Kidney tubule cell (primary cell): Measurements from ENCODE around the gene GPR26.
A peak's percentile ranks its signal among the peaks of the same experiment; 100 is the strongest.

Experiments
- DNase-seq: peaks from one replicate; pipeline ENCODE4 v3.0.0-alpha.2; 2018; ENCODE audit warnings: low spot score

GPR26 gene

GRCh38 chr10:123645615-123646014, 20.5 kb upstream of the GPR26 start:
- DNase-seq, result no peak

GRCh38 chr10:123648595-123648994, 17.6 kb upstream of the GPR26 start:
- no peak for DNase-seq

- no peak for DNase-seq
Measured at GRCh38 chr10:123649676-123650075, 16.5 kb upstream of the GPR26 start.

- DNase-seq, result no peak
Measured at GRCh38 chr10:123651421-123652047, 14.6 kb upstream of the GPR26 start.

GRCh38 chr10:123655751-123656150, 10.4 kb upstream of the GPR26 start:
- no peak for DNase-seq

GRCh38 chr10:123663522-123663921, 2.6 kb upstream of the GPR26 start:
- DNase-seq, result no peak

GRCh38 chr10:123665491-123666286, 466 bp upstream of the GPR26 start:
- peak; percentile 40 for DNase-seq

- peak; percentile 20 for DNase-seq
Measured at GRCh38 chr10:123669886-123670285, 3.7 kb downstream of the GPR26 start.

- no peak for DNase-seq
Measured at GRCh38 chr10:123673198-123673597, 7.0 kb downstream of the GPR26 start.

GRCh38 chr10:123674741-123675140, 8.6 kb downstream of the GPR26 start:
- no peak for DNase-seq

- DNase-seq, result no peak
Measured at GRCh38 chr10:123675811-123676210, 9.7 kb downstream of the GPR26 start.

GRCh38 chr10:123677556-123677955, 11.4 kb downstream of the GPR26 start:
- DNase-seq, result no peak

GRCh38 chr10:123678376-123678775, 12.2 kb downstream of the GPR26 start:
- DNase-seq, result no peak

- no peak for DNase-seq
Measured at GRCh38 chr10:123681285-123681684, 15.1 kb downstream of the GPR26 start.

GRCh38 chr10:123682477-123682876, 16.3 kb downstream of the GPR26 start:
- no peak for DNase-seq

GRCh38 chr10:123683459-123683858, 17.3 kb downstream of the GPR26 start:
- no peak for DNase-seq

- DNase-seq, result no peak
Measured at GRCh38 chr10:123683865-123684264, 17.7 kb downstream of the GPR26 start.

GRCh38 chr10:123685260-123685659, 19.1 kb downstream of the GPR26 start:
- DNase-seq, result no peak

GRCh38 chr10:123687758-123688157, 21.6 kb downstream of the GPR26 start:
- no peak for DNase-seq

GRCh38 chr10:123689880-123690279, 23.7 kb downstream of the GPR26 start:
- DNase-seq, result no peak

- no peak for DNase-seq
Measured at GRCh38 chr10:123703195-123703790, 37.1 kb downstream of the GPR26 start.

GRCh38 chr10:123704076-123704475, 37.9 kb downstream of the GPR26 start:
- DNase-seq, result no peak

- DNase-seq, result no peak
Measured at GRCh38 chr10:123704812-123705211, 38.7 kb downstream of the GPR26 start.
